Measurements from ENCODE around the gene DAZL.

The DAZL gene

GRCh38 chr3:16538507-16538906, 66.7 kb downstream of the DAZL start:
- no peak for DNase-seq

GRCh38 chr3:16536996-16537395, 68.2 kb downstream of the DAZL start:
- DNase-seq = no peak

Data from T1000 (cell line).